ENCODE measurements around the gene GALNT18. TPM values are rescaled to one million over a fixed set of nuclear protein-coding genes. Genes with fewer than 3 reads are reported as not detected.
A peak's percentile ranks its signal among the peaks of the same experiment; 100 is the strongest.
"Not testable (repeated sequence)": the region's sequence is repeated elsewhere in the genome, so short reads cannot be mapped to it uniquely, and the experiment has no call there.

GALNT18 gene
- total RNA-seq, 1 donor from 2014 or later: 15.6 TPM

DNA sequence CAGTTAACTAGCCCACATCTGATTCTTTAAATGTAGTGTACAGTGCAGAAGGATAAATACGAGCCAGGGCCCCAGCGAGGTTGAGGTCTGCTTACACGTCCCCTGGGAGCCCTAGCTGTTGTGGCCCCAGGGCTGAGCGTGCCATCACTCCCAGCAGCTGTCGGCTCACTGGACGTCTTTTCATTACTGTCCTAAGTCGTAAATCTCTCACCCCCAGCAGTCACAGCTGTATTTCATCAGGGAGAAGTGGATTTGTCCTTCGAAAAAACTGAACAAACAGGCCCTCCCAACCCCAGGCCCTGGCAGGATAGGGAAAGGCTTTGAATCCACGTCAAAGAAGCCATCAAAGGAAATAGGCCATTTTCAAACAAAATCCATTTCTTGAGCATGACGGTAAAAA, 158.4 kb downstream of the GALNT18 start:
- no peak for DNase-seq (ENCODE audit: low read depth)

DNA sequence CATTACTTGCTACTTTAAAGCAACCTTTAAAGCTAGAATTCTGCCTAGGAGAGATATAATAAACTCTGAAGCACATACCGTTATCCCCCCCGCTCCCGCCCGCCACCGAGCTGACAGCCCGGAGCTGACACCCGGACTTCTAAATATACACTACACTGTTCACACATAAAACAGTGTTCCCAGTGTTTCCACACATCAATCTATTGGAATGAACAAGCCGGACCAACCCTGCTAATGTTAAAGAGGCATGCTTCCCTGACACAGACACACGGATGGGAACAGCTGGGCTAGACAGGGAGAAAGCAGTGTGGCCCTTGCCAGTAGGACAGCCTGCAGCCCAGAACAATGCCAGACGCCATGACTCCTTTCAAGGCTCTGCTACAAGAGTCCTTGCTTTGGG, 160.3 kb downstream of the GALNT18 start:
- DNase-seq (ENCODE audit: low read depth): no peak

DNA sequence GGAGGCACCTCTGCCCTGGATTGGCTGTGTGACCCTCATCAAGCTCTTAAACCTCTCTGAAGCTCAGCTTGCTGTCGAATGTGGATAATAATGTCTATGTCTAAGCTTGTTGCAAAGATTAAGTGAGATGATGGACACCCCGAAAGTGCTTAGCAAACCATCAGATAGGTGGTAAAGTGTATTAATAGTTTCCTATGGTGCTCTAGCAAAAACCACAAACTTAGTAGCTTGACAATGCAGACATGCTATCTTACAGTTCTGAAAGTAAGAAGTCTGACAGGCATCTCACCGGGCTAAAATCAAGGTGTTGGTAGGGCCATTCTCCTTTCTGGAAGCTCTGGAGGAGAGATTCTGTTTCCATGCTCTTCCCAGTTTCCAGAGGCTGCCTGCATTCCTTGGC, 162.2 kb downstream of the GALNT18 start:
- no peak for DNase-seq (ENCODE audit: low read depth)

DNA sequence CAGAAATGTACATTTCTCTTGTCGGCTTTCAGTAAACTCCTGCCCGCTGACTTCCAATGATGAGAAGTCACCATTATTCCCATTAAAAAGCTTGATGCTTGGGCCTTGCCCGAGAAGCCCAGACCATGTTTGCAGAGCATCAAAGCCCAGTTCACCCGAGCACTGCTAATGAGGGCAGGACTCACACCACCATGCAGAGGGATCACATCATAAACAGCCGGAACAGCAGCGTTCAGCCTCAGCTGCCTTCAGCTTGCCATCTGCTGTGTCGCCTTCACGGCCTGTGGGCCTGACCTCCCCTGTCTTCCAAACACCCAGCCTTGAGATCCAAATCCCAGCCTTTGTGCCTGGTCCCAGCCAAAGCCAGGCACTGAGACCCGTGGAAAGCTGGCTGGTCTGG, 163.3 kb downstream of the GALNT18 start:
- DNase-seq (ENCODE audit: low read depth): no peak

DNA sequence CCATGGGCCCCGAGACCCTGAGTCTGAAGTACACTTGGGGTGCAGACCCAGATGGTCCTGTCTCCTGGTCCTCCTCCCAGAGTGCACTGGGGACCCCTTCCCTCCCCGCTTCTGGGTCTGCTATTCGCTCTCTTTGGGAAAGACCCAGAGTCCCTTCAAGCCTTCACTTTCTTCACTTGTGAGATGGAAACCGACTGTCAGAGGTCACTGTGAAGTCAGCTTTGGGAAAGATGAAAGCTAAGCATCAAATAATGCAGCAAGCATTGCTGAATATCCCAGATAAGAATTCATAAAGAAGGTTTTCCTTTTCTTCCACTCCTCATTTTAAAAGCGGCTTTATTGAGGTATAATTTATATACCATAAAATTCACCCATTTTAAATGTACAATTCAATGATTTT, 163.8 kb downstream of the GALNT18 start:
- no peak for DNase-seq (ENCODE audit: low read depth)

DNA sequence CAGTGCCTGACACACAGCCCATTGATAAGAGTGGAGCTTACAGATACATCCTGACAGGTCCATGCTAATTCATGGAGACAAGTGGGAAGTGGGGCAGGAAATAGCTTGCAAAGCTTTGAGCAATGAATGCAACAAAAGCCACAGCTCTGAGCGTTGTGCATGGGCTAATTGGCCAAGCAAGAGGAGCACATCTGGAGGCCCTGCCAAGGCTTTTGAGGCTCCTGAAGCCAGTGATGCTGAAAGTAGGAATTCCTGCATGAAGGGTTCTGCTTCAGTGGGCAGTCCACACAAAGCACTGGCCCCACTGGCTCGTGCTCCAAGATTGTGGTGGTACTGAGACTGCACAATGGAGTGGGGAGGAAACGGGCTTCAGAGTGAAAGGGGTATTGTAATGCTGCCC, 164.9 kb downstream of the GALNT18 start:
- peak; percentile 56 for DNase-seq (ENCODE audit: low read depth)

DNA sequence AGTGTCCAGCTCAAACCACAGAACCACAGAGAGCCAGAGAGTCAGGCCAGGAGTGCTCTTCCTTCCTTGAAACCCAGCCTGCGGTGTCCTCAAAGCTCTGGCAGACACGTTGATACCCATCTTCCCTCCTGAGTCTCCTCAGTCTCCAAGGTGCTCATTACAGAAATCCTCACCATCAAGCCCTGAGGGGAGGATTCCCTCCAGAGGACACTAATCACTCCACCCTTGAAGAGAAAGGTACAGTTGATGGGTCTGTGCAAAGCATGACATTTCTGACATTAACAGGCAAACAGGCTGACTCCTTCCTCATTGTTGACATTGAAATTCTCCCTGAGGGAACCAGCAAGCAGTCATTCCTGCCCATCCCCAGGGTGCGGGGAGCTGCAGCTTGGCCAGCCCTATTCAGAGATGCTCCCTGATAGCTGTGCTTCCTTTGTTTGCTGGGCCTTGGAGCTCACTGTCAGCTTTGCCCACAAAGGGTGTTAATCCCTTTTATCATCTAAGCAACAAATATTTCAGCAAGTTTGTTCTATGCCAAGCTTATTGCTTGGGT, 167.1 kb downstream of the GALNT18 start:
- no peak for DNase-seq (ENCODE audit: low read depth)

DNA sequence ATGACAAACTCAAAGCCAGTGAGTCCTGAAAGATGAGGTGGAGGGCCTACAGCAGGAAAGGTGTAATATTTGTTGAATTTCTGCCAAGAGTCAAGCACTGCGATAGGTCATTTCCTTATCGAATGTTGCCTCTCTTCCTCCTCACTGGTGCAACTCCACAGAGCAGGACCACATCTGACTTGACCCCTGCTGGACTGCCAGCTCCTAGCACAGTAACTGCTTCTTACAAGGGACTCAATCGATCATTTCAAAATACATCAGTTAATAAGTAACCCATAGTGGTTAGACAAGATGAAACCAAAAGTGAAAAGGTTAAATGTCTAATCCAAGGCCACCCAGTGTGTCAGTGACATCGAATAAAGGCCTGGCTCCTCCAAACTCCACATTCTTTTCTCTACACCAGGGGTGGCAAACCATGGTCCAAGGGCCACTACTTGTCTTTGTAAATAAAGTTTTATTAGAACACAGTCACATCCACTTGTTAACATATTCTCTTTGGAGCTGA, 170.3 kb downstream of the GALNT18 start:
- peak; percentile 88 for DNase-seq (ENCODE audit: low read depth)

DNA sequence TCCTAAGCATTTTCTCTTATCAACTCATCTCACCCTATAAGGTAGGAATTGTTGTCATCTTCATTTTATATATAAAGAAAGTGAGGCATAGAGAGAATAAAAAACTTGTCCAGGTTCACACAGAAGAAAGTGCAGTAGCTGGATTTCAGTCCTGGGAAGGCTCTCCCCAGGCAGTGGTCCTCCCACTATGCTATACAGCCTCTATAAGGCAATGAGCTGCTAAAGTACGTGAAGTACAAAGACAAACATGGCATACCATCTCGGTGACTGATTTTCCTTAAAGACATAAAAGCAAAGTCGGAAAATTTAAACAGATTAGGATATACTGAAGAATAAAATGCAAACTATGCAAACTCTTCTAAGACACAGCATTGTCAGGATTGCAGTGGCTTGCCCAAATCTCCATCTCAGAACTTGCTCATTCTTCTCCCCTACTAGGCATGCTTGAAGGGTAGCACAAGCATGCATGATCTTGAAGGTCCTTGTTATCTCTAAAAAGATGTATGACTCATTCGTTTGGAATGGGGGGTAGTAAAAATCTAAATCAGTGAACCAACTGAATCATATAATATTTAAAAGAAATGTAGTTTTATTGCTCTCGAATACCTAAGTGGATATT, 171.0 kb downstream of the GALNT18 start:
- DNase-seq (ENCODE audit: low read depth): no peak

DNA sequence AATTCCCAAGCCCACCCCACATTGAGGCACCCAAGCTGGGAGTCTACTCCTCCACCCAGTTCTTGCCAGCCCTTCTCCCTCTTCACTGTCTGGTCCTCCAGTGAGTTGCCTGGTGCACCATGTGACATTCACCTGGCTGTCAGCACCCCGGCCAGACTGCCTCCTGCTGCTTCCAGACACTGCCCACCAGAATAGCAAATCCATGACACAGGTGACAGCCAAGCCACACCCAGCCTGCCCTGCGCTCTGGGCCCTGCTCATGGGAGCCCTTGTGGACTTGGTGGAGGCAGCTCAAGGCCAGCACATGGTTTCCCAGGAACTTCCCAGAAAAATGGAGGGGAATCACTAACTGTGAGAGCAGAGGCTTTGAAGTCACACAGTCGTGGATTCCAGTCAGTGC, 172.5 kb downstream of the GALNT18 start:
- no peak for DNase-seq (ENCODE audit: low read depth)

DNA sequence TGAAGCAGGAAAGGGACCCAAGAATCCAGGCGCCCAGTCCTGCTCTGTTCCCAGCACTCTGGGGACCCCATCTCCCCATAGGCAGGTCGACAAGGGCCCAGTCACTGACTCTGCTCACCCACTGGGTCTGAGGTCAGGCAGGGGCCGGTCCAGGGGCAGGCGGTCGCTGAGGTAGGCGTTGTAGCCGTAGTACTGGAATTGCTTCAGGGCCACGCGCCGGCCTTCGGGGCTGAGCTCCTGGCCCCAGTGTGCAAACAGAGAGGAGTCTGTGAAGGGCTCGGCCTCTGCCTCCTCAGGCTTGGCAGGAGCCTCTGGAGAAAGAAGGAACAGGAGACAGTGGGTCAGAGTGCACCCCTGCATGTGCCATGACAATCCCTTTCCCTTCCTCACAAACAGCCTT, 173.2 kb downstream of the GALNT18 start:
- DNase-seq (ENCODE audit: low read depth): no peak

DNA sequence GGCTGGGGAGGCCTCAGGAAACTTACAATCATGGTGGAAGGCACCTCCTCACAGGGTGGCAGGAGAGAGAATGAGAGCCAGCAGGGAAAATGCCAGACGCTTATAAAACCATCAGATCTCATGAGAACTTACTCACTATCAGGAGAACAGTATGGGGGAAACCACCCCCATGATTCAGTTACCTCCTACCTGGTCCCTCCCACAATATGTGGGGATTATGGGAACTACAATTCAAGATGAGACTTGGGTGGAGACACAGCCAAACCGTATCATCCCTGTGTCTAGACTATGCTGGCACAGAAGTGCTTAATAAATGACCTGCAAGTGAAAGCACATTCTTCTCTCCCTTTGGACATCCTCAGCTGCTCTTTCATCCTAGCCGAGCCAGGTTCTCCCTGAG, 174.2 kb downstream of the GALNT18 start:
- DNase-seq (ENCODE audit: low read depth): not testable (repeated sequence)

DNA sequence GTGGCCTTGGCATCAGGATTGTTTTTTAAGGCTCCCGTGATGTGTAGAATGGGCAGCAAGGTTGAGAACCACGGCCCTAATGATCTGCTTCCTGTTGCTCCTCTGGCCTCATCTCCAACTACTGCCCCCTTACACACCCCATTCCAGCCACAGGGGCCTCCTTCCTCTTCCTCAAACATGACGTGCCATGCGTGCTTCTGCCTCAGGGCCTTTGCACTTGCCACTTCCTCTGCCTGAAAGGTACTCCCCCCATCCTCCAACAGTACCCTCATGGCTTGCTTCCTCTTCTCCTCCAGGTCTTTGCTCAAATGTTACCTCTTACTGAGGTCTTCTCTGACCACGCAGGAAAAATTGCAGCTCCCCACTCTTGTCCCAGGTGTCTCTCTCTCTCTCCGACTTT, 174.8 kb downstream of the GALNT18 start:
- no peak for DNase-seq (ENCODE audit: low read depth)

DNA sequence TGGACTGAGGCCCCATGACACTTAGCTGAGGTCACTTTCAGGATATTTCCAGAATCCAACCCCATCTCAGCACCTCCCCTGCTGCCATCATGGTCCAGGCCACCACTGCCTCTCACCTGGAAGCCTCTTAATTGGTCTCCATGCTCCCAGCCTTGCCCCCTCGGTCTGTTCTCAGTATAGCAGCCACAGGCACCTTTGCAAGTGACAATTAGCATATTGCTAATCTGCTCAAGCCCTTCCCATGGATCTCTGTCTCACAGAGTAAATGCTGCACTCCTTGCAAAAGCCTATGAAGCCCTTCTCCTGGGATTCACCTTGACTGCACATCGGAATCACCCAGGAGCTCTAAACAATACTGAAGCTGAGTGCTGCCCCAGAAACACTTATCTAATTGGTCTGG, 175.2 kb downstream of the GALNT18 start:
- DNase-seq (ENCODE audit: low read depth): no peak

DNA sequence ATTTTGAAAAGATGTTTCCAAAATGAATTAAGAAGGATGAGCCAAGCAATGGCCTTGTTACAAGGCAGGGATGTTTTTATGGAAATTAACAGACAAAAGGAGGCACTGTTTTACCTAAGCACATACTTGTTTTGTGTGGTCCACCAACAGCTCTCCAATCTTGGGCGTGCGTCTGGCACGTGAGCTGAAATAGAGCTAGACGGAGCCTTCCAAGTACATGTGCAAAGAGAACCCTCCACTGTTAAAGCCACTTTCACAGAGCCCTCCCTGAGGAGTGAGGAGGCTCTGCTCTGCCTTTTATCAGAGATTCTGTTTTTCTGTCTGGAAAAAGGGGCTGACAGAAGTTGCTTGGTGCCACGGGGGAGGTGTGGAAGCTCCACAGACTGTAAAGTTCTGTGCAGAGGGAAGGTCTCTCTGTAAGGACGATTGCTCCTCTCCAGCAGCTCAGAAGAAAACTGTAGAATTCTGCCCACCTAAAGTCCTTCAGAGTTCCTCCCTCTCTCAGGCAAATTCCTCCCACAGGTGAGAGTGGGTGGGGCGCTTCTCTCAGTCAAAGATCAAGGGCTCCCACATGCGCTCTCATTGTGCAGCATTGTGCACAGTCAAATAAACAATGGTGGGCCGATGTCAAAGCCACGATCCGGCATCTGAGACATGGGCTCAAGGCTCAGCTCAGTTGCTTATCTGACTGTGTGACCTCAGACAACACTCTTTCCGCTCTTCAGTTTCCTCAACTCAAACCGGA, 176.2 kb downstream of the GALNT18 start:
- no peak for DNase-seq (ENCODE audit: low read depth)

DNA sequence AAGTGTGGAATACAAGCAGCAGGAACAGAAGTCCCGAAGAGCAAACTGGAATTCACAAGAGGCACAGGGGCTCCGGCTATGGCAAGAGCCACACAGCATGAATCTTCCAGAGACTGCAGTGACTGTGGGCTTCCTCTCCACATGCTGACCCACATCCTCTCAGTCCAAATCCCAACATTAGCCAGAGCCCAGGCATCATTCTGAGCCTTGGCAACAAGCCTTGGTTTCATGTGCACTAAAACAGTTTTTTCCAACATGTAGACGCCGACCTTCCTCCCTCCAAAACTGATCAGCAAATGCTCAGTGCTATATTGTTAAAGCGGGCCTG, 177.0 kb downstream of the GALNT18 start:
- no peak for DNase-seq (ENCODE audit: low read depth)

DNA sequence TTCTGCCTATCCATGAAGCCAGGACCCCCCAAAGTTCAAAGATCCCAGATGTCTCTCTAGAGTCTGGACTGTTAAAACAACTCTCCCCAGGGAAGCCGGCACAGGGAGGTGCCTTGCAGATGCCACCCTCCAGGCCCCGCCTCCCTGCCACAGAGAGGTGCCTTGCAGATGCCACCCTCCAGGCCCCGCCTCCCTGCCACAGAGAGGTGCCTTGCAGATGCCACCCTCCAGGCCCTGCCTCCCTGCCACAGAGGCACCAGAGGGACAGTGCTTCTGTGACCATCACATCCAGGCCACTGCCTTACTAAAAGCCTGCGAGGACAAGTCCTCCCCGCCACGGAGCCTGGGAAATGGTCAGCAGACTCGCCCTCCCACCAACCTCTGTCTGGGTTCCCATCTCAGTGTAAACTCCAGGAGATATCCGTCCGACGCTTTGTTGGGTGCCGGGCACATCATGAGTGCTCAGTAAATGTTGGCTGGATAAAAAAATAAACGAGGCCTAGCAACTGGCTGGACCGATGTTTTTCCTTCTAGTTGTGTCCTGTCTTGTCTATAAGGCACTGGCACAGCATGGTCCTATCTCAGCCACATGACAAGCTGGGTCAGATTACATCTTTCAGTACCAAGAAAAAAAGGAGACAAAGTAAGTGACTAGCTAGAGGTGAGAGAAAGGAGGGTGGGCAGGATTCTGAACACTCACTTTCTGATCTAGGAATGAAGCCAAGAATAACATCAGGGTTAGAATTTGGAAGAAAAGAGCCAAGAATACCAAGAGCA, 177.6 kb downstream of the GALNT18 start:
- DNase-seq (ENCODE audit: low read depth): peak; percentile 63

DNA sequence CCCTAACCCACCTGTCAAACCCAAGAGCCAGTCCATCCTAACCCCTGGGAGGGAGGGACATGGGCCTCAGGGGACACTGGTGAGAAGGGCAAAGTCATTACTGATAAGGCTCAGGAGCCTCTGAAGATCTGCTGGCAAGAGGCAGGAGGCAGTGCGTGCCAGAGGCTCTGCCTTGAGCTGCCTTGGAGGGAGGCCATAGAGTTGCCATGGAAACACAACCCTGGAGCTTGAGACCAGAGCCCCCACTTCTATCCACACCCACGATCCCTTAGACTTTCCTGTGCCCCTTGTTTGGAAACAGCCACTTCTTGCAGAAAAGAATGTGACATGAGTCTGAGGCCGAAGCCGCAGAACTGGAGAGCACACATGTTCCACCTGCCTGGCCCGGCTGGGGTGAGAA, 179.0 kb downstream of the GALNT18 start:
- no peak for DNase-seq (ENCODE audit: low read depth)

DNA sequence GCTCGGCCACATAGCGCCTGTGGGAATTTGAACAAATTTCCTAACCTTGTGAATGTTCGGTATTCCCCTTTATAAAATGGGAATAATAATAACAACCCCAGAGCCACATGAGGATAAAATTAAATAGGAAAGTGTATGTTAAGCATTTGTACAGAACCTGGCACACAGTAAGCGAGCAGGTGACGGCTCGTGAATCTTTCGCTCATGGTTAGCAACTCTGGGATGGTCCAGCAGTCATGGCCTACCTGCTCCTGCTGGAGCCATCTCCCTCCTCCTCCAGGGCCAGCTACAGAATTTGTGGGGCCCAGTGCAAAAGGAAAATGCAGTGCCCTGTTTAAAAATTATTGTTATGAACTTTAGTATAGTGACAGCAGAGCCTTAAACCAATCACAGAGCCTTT, 180.3 kb downstream of the GALNT18 start:
- peak; percentile 21 for DNase-seq (ENCODE audit: low read depth)

DNA sequence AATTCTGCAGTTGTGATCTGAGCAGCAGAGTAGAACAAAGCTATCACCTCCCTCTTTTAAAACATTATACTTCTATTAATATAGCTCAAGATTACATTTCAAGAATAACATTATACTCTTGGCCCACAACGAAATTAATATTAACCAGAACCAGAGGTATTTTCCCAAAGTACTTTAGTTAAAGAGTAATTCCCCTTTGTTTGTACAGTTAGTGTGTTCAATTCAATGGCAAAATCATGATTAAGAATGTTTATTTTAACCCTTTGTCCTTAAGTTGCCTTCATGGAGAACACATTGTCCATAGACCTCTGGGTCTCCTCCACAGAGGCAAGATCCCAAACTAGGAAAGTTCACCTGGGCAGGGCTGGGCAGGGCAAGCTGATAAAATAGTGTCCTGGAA, 180.7 kb downstream of the GALNT18 start:
- peak; percentile 81 for DNase-seq (ENCODE audit: low read depth)

DNA sequence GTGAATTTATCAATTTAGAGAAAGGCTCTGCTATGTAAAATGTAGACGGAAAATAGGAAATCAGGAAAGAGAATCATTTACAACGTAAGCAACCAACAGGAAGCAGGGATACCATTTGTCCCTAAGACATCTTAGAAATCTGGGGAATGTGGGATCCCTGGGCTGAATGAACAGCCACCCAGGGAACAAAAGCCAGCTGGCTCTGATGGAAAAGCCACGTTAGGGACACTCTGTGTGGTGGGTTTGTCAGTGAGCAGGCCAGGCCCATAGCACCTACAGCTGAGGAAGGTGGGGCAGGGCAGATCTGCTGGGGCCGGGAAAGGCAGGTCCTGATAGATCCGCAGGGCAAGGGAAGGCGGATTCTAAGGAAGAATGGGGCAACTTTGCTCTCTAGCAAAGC, 181.7 kb downstream of the GALNT18 start:
- no peak for DNase-seq (ENCODE audit: low read depth)

DNA sequence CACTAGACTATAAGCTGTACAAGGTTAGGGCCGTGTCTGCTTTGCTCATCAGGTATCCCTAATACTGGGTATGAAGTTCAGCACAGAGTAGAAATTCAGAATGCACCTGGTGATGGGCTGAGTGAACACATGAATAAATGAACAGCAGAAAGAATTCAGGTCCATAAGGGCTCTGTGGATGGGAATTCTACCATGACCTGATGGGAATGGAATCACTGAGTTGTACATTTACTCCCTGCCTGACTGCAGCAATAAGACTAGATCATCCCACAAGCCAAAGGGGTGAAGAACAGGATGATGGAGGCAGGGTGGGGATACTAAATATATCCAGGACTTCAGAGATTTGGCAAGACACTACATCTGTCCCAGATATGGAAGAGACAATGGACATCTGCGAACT, 182.2 kb downstream of the GALNT18 start:
- DNase-seq (ENCODE audit: low read depth): no peak

Measured in renal cortical epithelial cell (primary cell).